GM19035 (cell line): ENCODE measurements around the gene ACSM5.
"Not testable (repeated sequence)": the region's sequence is repeated elsewhere in the genome, so short reads cannot be mapped to it uniquely, and the experiment has no call there.

Experiments
- ATAC-seq: cut with Tn5 transposase; IDR thresholded peaks from one replicate; pipeline ENCODE4 v1.9.1; 2021; ENCODE audit not compliant: unreplicated experiment

The ACSM5 gene

GRCh38 chr16:20397468-20398074, 11.8 kb upstream of the ACSM5 start:
- ATAC-seq, result no peak

GRCh38 chr16:20398603-20399002, 10.7 kb upstream of the ACSM5 start:
- ATAC-seq, result no peak

- ATAC-seq, result no peak
Observed at GRCh38 chr16:20399185-20399584, 10.1 kb upstream of the ACSM5 start.

- no peak for ATAC-seq
Observed at GRCh38 chr16:20401066-20401465, 8.3 kb upstream of the ACSM5 start.

- ATAC-seq, result no peak
Observed at GRCh38 chr16:20401475-20402016, 7.8 kb upstream of the ACSM5 start.

GRCh38 chr16:20402651-20403050, 6.7 kb upstream of the ACSM5 start:
- ATAC-seq, result no peak

- no peak for ATAC-seq
Observed at GRCh38 chr16:20404637-20405036, 4.7 kb upstream of the ACSM5 start, which contains the start of gene PDILT. Gene PDILT (minus strand): TSS chr16:20404737. CDS start chr16:20399300, 5,437 bp downstream.

- ATAC-seq, result peak; percentile 67
Observed at GRCh38 chr16:20410121-20410723, 888 bp downstream of the ACSM5 start.

- ATAC-seq, result no peak
Observed at GRCh38 chr16:20411055-20411454, 1.7 kb downstream of the ACSM5 start.

- no peak for ATAC-seq
Observed at GRCh38 chr16:20415541-20415940, 6.2 kb downstream of the ACSM5 start.

GRCh38 chr16:20419093-20419492, 9.8 kb downstream of the ACSM5 start:
- ATAC-seq, result not testable (repeated sequence)

GRCh38 chr16:20421748-20422147, 12.4 kb downstream of the ACSM5 start:
- ATAC-seq, result not testable (repeated sequence)

GRCh38 chr16:20423772-20424128, 14.4 kb downstream of the ACSM5 start:
- not testable (repeated sequence) for ATAC-seq

GRCh38 chr16:20424129-20424866, 15.0 kb downstream of the ACSM5 start:
- no peak for ATAC-seq

GRCh38 chr16:20427401-20427797, 18.1 kb downstream of the ACSM5 start:
- ATAC-seq, result not testable (repeated sequence)

GRCh38 chr16:20429499-20429898, 20.2 kb downstream of the ACSM5 start:
- not testable (repeated sequence) for ATAC-seq

GRCh38 chr16:20430480-20430879, 21.1 kb downstream of the ACSM5 start:
- not testable (repeated sequence) for ATAC-seq

GRCh38 chr16:20430948-20431347, 21.6 kb downstream of the ACSM5 start:
- ATAC-seq, result no peak

- ATAC-seq, result not testable (repeated sequence)
Observed at GRCh38 chr16:20438950-20439349, 29.6 kb downstream of the ACSM5 start.

GRCh38 chr16:20439820-20440231, 30.5 kb downstream of the ACSM5 start:
- not testable (repeated sequence) for ATAC-seq

- not testable (repeated sequence) for ATAC-seq
Observed at GRCh38 chr16:20440731-20441130, 31.4 kb downstream of the ACSM5 start.

- no peak for ATAC-seq
Observed at GRCh38 chr16:20441191-20441590, 31.9 kb downstream of the ACSM5 start.
